ENCODE measurements around the gene NDUFB8. TPM values are rescaled to one million over a fixed set of nuclear protein-coding genes. Genes with fewer than 3 reads are reported as not detected.

NDUFB8 gene
- total and polyA plus RNA-seq, 2 donors (not counting 3 experiments of a cell fraction or from before 2014, with no cell fraction given), result 193 to 526 TPM

GRCh38 chr10:100506596-100507356 lies 22.9 kb downstream of the NDUFB8 start:
- H3K9me3 ChIP-seq (replicated peaks; ENCODE audit: control insufficient read depth, insufficient read depth, low read length), result no peaks in the 10 kb centered on the region
- H3K79me2 ChIP-seq (ENCODE audit: control insufficient read depth, insufficient read depth, low read length), result no peaks in the 10 kb centered on the region
- H3K9me1 ChIP-seq (replicated peaks; ENCODE audit: control insufficient read depth, extremely low read depth, insufficient read depth, low read length), result no peaks in the 10 kb centered on the region
- no peak overlapping the region for H3K9ac ChIP-seq (replicated peaks; ENCODE audit: extremely low read depth, insufficient read depth, low read length)
- no peak for TF ChIP-seq POLR2AphosphoS5 (IDR thresholded peaks at IDR 0.05; ENCODE audit: insufficient read depth, low read depth, low read length)
- no peak for TF ChIP-seq JUN (IDR thresholded peaks at IDR 0.05; ENCODE audit: borderline replicate concordance, insufficient read depth, insufficient read length, low read depth)
- no peak for TF ChIP-seq GATA2 (IDR thresholded peaks at IDR 0.05; ENCODE audit: insufficient read depth, insufficient read length, low read depth, low read length)
- TF ChIP-seq EZH2 (IDR thresholded peaks at IDR 0.05; ENCODE audit: borderline replicate concordance, low read depth, low read length, severe bottlenecking), result no peak
- H4K20me1 ChIP-seq (replicated peaks; ENCODE audit: control insufficient read depth, extremely low read depth, insufficient read depth, low read length), result no peaks in the 10 kb centered on the region
- H3K27ac ChIP-seq (ENCODE audit: insufficient read depth, low read depth, low read length), result no peak overlapping the region
- no peaks in the 10 kb centered on the region for H3K27me3 ChIP-seq (ENCODE audit: control insufficient read depth in 2 of 2, insufficient read depth in 2 of 2, low read length in 2 of 2)
- dilution Hi-C loops (cut with MboI; ENCODE audit: extremely low pct_ligation_motif_present, low sequenced_read_pairs), result no loop called here
- peaks cover 0 to 2% of the 10 kb centered on the region in 2 experiments for H3K36me3 ChIP-seq (ENCODE audit: control insufficient read depth in 2 of 2, extremely low read depth in 1 of 2, insufficient read depth in 2 of 2, low read length in 2 of 2)
- no peak overlapping the region for H2AFZ ChIP-seq (ENCODE audit: low read depth, low read length)
- H3K4me1 ChIP-seq (ENCODE audit: control insufficient read depth, extremely low read depth, insufficient read depth, low read length), result no peaks in the 10 kb centered on the region
- FAIRE-seq (no peak), DNase-seq (ENCODE audit: low read depth, low spot score) (no peak)
- CTCF ChIA-PET, result interaction anchor here (1.0 to 2.8 kb wide), 3 partner anchors 11 to 170 kb away, joined by 5 to 53 read pairs (median 22); no protein-coding TSS in a partner anchor
- intact Hi-C loops (cut with micrococcal nuclease), result no loop called here
- H3K4me3 ChIP-seq (replicated peaks in 1 of 3; ENCODE audit: insufficient read depth in 1 of 3, low read depth in 1 of 3, low read length in 3 of 3), result no peak overlapping the region
- POLR2A ChIA-PET, result no interaction called here
- no peak overlapping the region for H3K4me2 ChIP-seq (ENCODE audit: insufficient read depth, low read length)
- no TSS peak for BruUV-seq (replicated peaks)

DNA sequence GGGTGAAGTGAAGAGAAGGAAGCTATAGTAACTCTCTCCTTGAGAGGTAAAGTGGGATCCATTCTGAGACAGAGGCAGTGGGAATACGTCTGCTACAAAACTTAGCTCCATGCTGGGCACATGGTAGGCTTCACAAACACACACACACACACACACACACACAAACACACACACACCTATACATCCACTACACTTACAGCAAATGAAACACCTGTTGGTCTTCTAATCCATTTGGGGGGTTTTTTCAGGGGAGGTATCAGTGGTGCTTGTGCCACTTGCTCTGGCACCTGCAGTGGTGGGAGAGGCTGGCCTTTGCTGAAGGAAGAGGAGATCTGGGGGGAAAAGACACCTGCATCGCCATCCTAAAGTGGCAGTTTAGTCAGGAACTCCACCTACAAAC lies 24.5 kb downstream of the NDUFB8 start:
- POLR2A ChIA-PET, result no interaction called here
- DNase-seq (ENCODE audit: low read depth, low spot score) (no peak), FAIRE-seq (no peak)
- no TSS peak for BruUV-seq (replicated peaks)
- Histone ChIP-seq H3K9me3 (replicated peaks; ENCODE audit: control insufficient read depth, insufficient read depth, low read length) (no peaks in the 10 kb centered on the region), H3K27me3 (ENCODE audit: control insufficient read depth in 2 of 2, insufficient read depth in 2 of 2, low read length in 2 of 2) (no peaks in the 10 kb centered on the region), H3K9me1 (replicated peaks; ENCODE audit: control insufficient read depth, extremely low read depth, insufficient read depth, low read length) (no peaks in the 10 kb centered on the region), H2AFZ (ENCODE audit: low read depth, low read length) (no peak overlapping the region), H3K36me3 (ENCODE audit: control insufficient read depth in 2 of 2, extremely low read depth in 1 of 2, insufficient read depth in 2 of 2, low read length in 2 of 2) (peaks cover 0 to 2% of the 10 kb centered on the region in 2 experiments), H3K4me3 (replicated peaks in 1 of 3; ENCODE audit: insufficient read depth in 1 of 3, low read depth in 1 of 3, low read length in 3 of 3) (no peak overlapping the region), H3K79me2 (ENCODE audit: control insufficient read depth, insufficient read depth, low read length) (no peaks in the 10 kb centered on the region), H4K20me1 (replicated peaks; ENCODE audit: control insufficient read depth, extremely low read depth, insufficient read depth, low read length) (no peaks in the 10 kb centered on the region), H3K4me2 (ENCODE audit: insufficient read depth, low read length) (no peak overlapping the region), H3K27ac (ENCODE audit: insufficient read depth, low read depth, low read length) (no peak overlapping the region), H3K4me1 (ENCODE audit: control insufficient read depth, extremely low read depth, insufficient read depth, low read length) (no peaks in the 10 kb centered on the region), H3K9ac (replicated peaks; ENCODE audit: extremely low read depth, insufficient read depth, low read length) (no peak overlapping the region)
- intact Hi-C loops (cut with micrococcal nuclease) (no loop called here), dilution Hi-C loops (cut with MboI; ENCODE audit: extremely low pct_ligation_motif_present, low sequenced_read_pairs) (no loop called here)
- TF ChIP-seq MYC (IDR thresholded peaks at IDR 0.05; ENCODE audit: low read depth, low read length) (no peak), CTCF (IDR thresholded peaks at IDR 0.05; ENCODE audit: extremely low read depth in 1 of 2, insufficient read depth in 1 of 2, low read depth in 1 of 2, low read length in 2 of 2) (no peak), MAX (IDR thresholded peaks at IDR 0.05; ENCODE audit: insufficient read depth, insufficient read length) (no peak), POLR2A (IDR thresholded peaks at IDR 0.05; ENCODE audit: low read depth, low read length) (no peak), GATA2 (IDR thresholded peaks at IDR 0.05; ENCODE audit: insufficient read depth, insufficient read length, low read depth, low read length) (no peak), POLR2AphosphoS5 (IDR thresholded peaks at IDR 0.05; ENCODE audit: insufficient read depth, low read depth, low read length) (no peak), JUN (IDR thresholded peaks at IDR 0.05; ENCODE audit: borderline replicate concordance, insufficient read depth, insufficient read length, low read depth) (no peak), EZH2 (IDR thresholded peaks at IDR 0.05; ENCODE audit: borderline replicate concordance, low read depth, low read length, severe bottlenecking) (no peak), FOS (IDR thresholded peaks at IDR 0.05; ENCODE audit: borderline replicate concordance, insufficient read depth, low read length) (no peak)
- CTCF ChIA-PET, result interaction anchor here (0.7 to 2.5 kb wide), 2 partner anchors 9 to 23 kb away, joined by 3 to 10 read pairs; no protein-coding TSS in a partner anchor
